PFSK-1 (cell line): ENCODE measurements around the gene FASTK.

ENCODE experiments used
- FOXP2 ChIP-seq: optimal IDR thresholded peaks from 2 replicates; pipeline ENCODE3; 2011; ENCODE audit warnings: borderline replicate concordance, control low read depth, inconsistent platforms; ENCODE audit not compliant: insufficient read depth; ENCODE audit errors: extremely low read length, extremely low read depth
- POLR2AphosphoS5 ChIP-seq: IDR thresholded peaks from 2 replicates; pipeline ENCODE4 v1.6.1; 2012; ENCODE audit warnings: low read depth, mild to moderate bottlenecking, control low read depth, low read length, moderate library complexity
- REST ChIP-seq, 2 experiments: IDR thresholded peaks; 2 replicates each; pipeline versions ENCODE4 v1.6.1 to v1.8.0; 2011 to 2012; ENCODE audit warnings: low read depth in 2 of 2, low read length in 2 of 2, control low read depth in 1 of 2, inconsistent platforms in 1 of 2, mild to moderate bottlenecking in 1 of 2, moderate library complexity in 1 of 2; ENCODE audit not compliant: insufficient read depth in 1 of 2
- SIN3A ChIP-seq: IDR thresholded peaks from 2 replicates; pipeline ENCODE4 v1.6.1; 2012; ENCODE audit warnings: mild to moderate bottlenecking, low read length, moderate library complexity, borderline replicate concordance; ENCODE audit not compliant: insufficient read depth
- TAF1 ChIP-seq: IDR thresholded peaks from 2 replicates; pipeline ENCODE4 v1.6.1; 2012; ENCODE audit warnings: low read length, control low read depth, borderline replicate concordance; ENCODE audit not compliant: insufficient read depth

Gene FASTK

DNA sequence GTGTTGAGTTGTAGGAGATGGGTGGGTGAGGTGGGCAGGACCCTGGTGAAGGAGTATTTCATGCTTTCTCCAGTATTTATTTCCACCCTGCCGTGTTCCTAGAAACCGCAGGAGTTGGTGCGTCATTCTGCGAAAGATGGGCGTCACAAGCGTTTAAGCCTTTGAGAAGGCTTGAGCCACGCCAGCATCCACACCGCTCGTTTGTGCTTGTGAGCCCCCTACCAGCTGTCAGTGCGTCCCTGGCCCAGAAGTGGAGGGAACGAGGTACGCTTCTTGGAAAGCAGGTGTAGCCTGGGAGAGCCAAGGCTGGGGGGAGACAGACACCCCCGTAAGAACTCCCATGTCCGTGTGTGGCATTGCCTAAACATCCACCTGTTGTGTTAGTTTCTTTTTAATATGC is 11.4 kb upstream of the FASTK start:
- TF ChIP-seq SIN3A (no peak), POLR2AphosphoS5 (no peak), FOXP2 (no peak), TAF1 (no peak), REST (IDR thresholded peaks at IDR 0.05; ENCODE audit: insufficient read depth in 1 of 2, low read depth in 2 of 2, low read length in 2 of 2) (no peak)

DNA sequence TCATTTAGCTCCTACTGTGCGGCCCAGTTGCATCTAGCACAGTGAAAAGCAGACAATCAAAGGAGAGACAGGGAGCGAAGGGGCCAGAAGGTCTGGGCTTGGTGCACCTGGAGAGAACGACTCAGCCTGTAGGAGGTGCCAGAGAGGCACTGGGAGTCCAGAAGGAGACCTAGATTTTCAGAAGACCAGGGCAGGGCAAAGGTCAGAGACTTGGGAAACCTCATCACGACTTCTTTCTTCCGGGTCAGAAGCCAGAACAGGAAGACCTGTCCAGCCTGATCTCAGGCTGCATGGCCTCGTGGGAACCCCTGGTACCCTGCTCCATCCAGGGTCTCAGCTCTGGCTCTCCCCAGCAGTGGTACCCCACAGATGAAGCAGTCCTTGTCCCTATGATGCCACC is 10.8 kb upstream of the FASTK start:
- TF ChIP-seq POLR2AphosphoS5 (no peak), REST (IDR thresholded peaks at IDR 0.05; ENCODE audit: insufficient read depth in 1 of 2, low read depth in 2 of 2, low read length in 2 of 2) (no peak), SIN3A (no peak), FOXP2 (no peak), TAF1 (no peak)

GRCh38 chr7:151091003-151091402 is 10.4 kb upstream of the FASTK start:
- TF ChIP-seq TAF1 (no peak), SIN3A (no peak), REST (IDR thresholded peaks at IDR 0.05; ENCODE audit: insufficient read depth in 1 of 2, low read depth in 2 of 2, low read length in 2 of 2) (no peak), POLR2AphosphoS5 (no peak), FOXP2 (no peak)

GRCh38 chr7:151089893-151090730 is 9.5 kb upstream of the FASTK start:
- no peak for TF ChIP-seq POLR2AphosphoS5
- TF ChIP-seq FOXP2: no peak
- TF ChIP-seq REST (IDR thresholded peaks at IDR 0.05; ENCODE audit: insufficient read depth in 1 of 2, low read depth in 2 of 2, low read length in 2 of 2): no peak
- TF ChIP-seq TAF1: no peak
- no peak for TF ChIP-seq SIN3A
